Keratinocyte (primary cell): Measurements from ENCODE around the gene SH2B2. TPM values are rescaled to one million over a fixed set of nuclear protein-coding genes. Genes with fewer than 3 reads are reported as not detected.

Experiments used
- DNase-seq: peaks from one replicate; pipeline ENCODE4 v3.0.0-alpha.2; 2011; ENCODE audit warnings: low read depth, missing footprints, low spot score
- FAIRE-seq: peaks from 2 replicates; lab custom pipeline; 2011; peaks lifted over from hg19 to GRCh38; lab: Jason Lieb, UNC
- H2AFZ ChIP-seq: 2 replicates; pipeline ENCODE4 v1.6.0; 2012; ENCODE audit warnings: low read length, control low read depth, inconsistent platforms; ENCODE audit not compliant: control insufficient read depth
- H3K27ac ChIP-seq: 2 replicates; pipeline ENCODE4 v1.5.1; 2011; ENCODE audit warnings: low read length; ENCODE audit not compliant: control insufficient read depth, insufficient read depth
- H3K27me3 ChIP-seq: 3 replicates; pipeline ENCODE4 v1.6.0; 2011; ENCODE audit warnings: low read length; ENCODE audit not compliant: control insufficient read depth, insufficient read depth; ENCODE audit errors: extremely low read depth
- H3K36me3 ChIP-seq, 2 experiments: 2 replicates in 1 of 2; 3 replicates in 1 of 2; pipeline ENCODE4 v1.5.1; 2011; ENCODE audit warnings: low read length in 2 of 2, mild to moderate bottlenecking in 1 of 2; ENCODE audit not compliant: control insufficient read depth in 2 of 2, insufficient read depth in 2 of 2; ENCODE audit errors: extremely low read depth in 1 of 2
- H3K4me1 ChIP-seq: 3 replicates; pipeline ENCODE4 v1.5.1; 2011; ENCODE audit warnings: low read length; ENCODE audit not compliant: control insufficient read depth, insufficient read depth; ENCODE audit errors: extremely low read depth
- H3K4me2 ChIP-seq: 3 replicates; pipeline ENCODE4 v1.6.0; 2011; ENCODE audit warnings: low read depth, low read length; ENCODE audit not compliant: control insufficient read depth, insufficient read depth; ENCODE audit errors: extremely low read depth
- H3K4me3 ChIP-seq, 3 experiments: fragments of 200-600 bp in 1 of 3; sonication (generic) in 1 of 3; 2 replicates in 2 of 3; 3 replicates in 1 of 3; pipeline ENCODE4 v1.5.1; 2011 to 2016; ENCODE audit warnings: low read length in 3 of 3, mild to moderate bottlenecking in 3 of 3, control low read depth in 2 of 3, inconsistent platforms in 1 of 3, low read depth in 1 of 3, mixed read lengths in 1 of 3, mixed run types in 1 of 3, moderate library complexity in 1 of 3; ENCODE audit not compliant: control insufficient read depth in 2 of 3, insufficient read depth in 2 of 3; ENCODE audit errors: extremely low read depth in 1 of 3
- H3K79me2 ChIP-seq: 2 replicates; pipeline ENCODE4 v1.6.0; 2012; ENCODE audit warnings: low read length; ENCODE audit not compliant: control insufficient read depth, insufficient read depth
- H3K9ac ChIP-seq: 3 replicates; pipeline ENCODE4 v1.6.0; 2011; ENCODE audit warnings: low read length; ENCODE audit not compliant: control insufficient read depth, insufficient read depth; ENCODE audit errors: extremely low read depth
- H3K9me1 ChIP-seq: 3 replicates; pipeline ENCODE4 v1.6.0; 2011; ENCODE audit warnings: low read length; ENCODE audit not compliant: control insufficient read depth, insufficient read depth; ENCODE audit errors: extremely low read depth
- H3K9me3 ChIP-seq: 2 replicates; pipeline ENCODE4 v1.5.1; 2012; ENCODE audit warnings: low read depth, low read length; ENCODE audit not compliant: control insufficient read depth
- H4K20me1 ChIP-seq: 3 replicates; pipeline ENCODE4 v1.6.0; 2011; ENCODE audit warnings: low read length; ENCODE audit not compliant: control insufficient read depth, insufficient read depth; ENCODE audit errors: extremely low read depth
- CTCF ChIP-seq, 3 experiments: IDR thresholded peaks in 1 of 3; conservative IDR thresholded peaks in 1 of 3; optimal IDR thresholded peaks in 1 of 3; 2 replicates in 2 of 3; 3 replicates in 1 of 3; pipeline versions ENCODE3 to v1.5.1; 2011; ENCODE audit warnings: low read length in 3 of 3, mild to moderate bottlenecking in 3 of 3, moderate library complexity in 2 of 3, control low read depth in 1 of 3, inconsistent platforms in 1 of 3; ENCODE audit not compliant: insufficient read depth in 2 of 3; ENCODE audit errors: extremely low read depth in 1 of 3
- EZH2 ChIP-seq: IDR thresholded peaks from one replicate; pipeline ENCODE4 v1.6.1; 2012; ENCODE audit warnings: inconsistent platforms, mild to moderate bottlenecking, low read length, moderate library complexity
- dilution Hi-C: fragments of 300-500 bp; cut with MboI; formaldehyde crosslinking; loops from one replicate; pipeline ENCODE4 v1.7.0; 2020; ENCODE audit warnings: low sequenced_read_pairs; ENCODE audit not compliant: extremely low pct_ligation_motif_present
- polyA plus RNA-seq, 5 experiments: library from polyadenylated mRNA; depleted of rRNA in 3 of 5; stranded (reverse) in 3 of 5; stranded (forward) in 1 of 5; unstranded in 1 of 5; fragments of >200 nt; gene quantifications; 1 replicate in 1 of 5; 2 replicates in 3 of 5; 3 replicates in 1 of 5; pipeline versions ENCODE4 v1.2.1 to v1.2.3, GENCODE V29; 2011 to 2012; ENCODE audit warnings: missing spikeins in 2 of 5, low read depth in 1 of 5, low replicate concordance in 1 of 5

The SH2B2 gene
- polyA plus RNA-seq, 1 donor (not counting 4 experiments of a cell fraction or from before 2014, with no cell fraction given): 0.59 TPM

DNA sequence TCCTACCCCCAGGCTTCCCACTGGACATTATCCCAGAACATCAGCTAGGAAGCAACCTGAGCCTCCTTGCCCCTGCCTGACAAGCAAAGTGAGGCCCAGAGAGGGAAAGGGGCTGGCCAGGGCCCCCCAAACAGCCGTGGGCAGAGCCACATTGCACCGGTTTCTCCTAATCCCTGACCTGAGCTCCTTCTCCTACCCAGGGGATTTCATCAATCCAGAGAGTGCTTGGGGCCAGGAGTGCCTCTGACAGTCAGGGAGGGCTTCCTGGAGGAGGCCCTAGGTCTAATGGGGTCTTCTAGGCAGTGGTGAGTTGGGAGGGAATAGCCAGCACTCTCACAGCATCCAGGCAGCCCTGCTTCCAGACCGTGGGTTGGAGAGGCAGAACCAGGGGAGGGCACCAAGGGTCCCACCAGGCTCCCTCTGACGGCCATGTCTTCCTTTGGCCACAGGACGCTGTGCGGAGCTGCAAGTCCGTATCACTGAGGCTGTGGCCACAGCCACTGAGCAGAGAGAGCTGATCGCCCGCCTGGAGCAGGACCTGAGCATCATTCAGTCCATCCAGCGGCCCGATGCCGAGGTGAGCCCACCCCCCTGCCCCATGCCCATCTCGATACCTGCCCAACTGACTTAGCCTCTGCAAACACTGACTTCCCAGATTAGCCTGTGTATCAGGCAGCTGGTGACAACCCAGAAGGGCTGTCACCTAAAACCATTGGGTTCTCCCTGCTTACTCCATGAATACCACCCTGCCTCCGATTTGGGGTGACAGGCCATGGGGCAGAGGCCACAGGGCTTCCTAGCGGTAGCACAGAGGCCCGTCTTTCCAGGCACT, 13.5 kb upstream of the SH2B2 start:
- no peak for FAIRE-seq

DNA sequence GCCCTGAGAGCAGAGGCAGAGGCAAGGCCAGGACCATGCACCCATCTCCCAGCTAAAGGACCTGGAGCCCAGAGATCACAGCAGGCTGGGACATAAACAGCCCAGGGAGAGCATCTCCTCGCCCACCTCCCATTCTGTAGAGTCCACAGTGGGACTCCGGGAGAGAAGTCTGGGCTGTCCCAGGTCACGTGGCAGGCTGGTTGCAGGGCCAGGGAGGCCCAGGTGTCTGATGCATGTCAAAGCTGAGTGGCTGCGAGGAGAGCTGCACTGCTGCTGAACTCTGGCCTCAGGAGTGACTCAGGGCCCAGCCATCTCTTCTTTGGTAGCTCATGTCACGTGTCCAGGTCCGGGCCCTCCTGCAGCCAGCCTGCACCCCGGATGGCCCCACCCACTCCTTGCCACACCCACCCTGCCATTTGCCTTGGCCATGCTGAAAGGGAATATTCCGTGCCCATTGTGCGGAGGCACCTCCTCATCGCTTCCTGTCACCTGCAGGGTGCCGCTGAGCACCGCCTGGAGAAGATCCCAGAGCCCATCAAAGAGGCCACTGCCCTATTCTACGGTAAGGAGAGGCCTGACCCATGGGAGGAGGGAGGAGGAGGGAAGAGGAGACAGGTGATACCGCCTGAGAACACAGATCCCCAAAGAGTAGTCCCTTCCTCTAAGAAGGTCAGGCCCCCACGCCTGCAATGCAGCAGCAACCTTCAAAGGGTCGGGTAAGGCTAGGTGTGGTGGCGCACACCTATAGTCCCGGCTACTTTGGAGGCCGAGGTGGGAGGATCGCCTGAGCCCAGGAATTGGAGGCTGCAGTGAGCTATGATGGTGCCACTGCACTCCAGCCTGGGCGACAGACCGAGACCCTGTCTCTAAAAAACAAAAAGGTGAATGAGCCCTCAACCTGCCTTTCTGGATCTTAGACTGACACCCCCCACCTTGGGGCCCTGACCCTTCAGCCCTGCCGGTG, 12.6 kb upstream of the SH2B2 start:
- Histone ChIP-seq H3K4me1 (peaks cover 4% of the 10 kb centered on the region), H3K9ac (no peak overlapping the region)

More for the DNA sequence above, 13.5 kb upstream of the SH2B2 start:
- Histone ChIP-seq H3K27me3 (peaks cover under 1% of the 10 kb centered on the region), H3K4me2 (no peak overlapping the region), H3K9ac (no peak overlapping the region), H3K9me1 (no peaks in the 10 kb centered on the region), H3K4me3 (no peak overlapping the region), H3K4me1 (peaks cover 4% of the 10 kb centered on the region), H4K20me1 (no peaks in the 10 kb centered on the region), H3K9me3 (no peaks in the 10 kb centered on the region), H3K27ac (no peak overlapping the region), H3K36me3 (no peaks in the 10 kb centered on the region), H2AFZ (no peak overlapping the region), H3K79me2 (no peaks in the 10 kb centered on the region)
- TF ChIP-seq EZH2: no peak
- TF ChIP-seq CTCF (optimal IDR thresholded peaks at IDR 0.05 in 1 of 3, IDR thresholded peaks at IDR 0.05 in 1 of 3, conservative IDR thresholded peaks at IDR 0.05 in 1 of 3; ENCODE audit: extremely low read depth in 1 of 3, insufficient read depth in 2 of 3, low read length in 3 of 3): no peak
- dilution Hi-C loops: no loop called here
- no peak for DNase-seq

More for the DNA sequence above, 12.6 kb upstream of the SH2B2 start:
- Histone ChIP-seq H3K4me3 (no peak overlapping the region), H2AFZ (no peak overlapping the region), H4K20me1 (no peaks in the 10 kb centered on the region), H3K9me1 (no peaks in the 10 kb centered on the region), H3K27ac (no peak overlapping the region), H3K79me2 (no peaks in the 10 kb centered on the region), H3K4me2 (no peak overlapping the region), H3K27me3 (no peaks in the 10 kb centered on the region), H3K9me3 (no peaks in the 10 kb centered on the region), H3K36me3 (no peaks in the 10 kb centered on the region)
- TF ChIP-seq CTCF (optimal IDR thresholded peaks at IDR 0.05 in 1 of 3, IDR thresholded peaks at IDR 0.05 in 1 of 3, conservative IDR thresholded peaks at IDR 0.05 in 1 of 3; ENCODE audit: extremely low read depth in 1 of 3, insufficient read depth in 2 of 3, low read length in 3 of 3) (no peak), EZH2 (no peak)
- DNase-seq: peak; percentile 13
- dilution Hi-C loops: no loop called here
- FAIRE-seq: no peak
